Esophagus (tissue), 2 donors: ENCODE measurements around the gene DNAJB6. TPM values are rescaled to one million over a fixed set of nuclear protein-coding genes. Genes with fewer than 3 reads are reported as not detected.

ENCODE experiments used
- H3K27ac ChIP-seq, 2 donors: one replicate each; pipeline ENCODE4 v1.5.1; 2013; ENCODE audit warnings: low read depth in 2 of 2, mild to moderate bottlenecking in 2 of 2, inconsistent platforms in 1 of 2, low read length in 1 of 2, moderate library complexity in 1 of 2
- H3K27me3 ChIP-seq, 2 donors: one replicate each; pipeline ENCODE4 v1.6.1; 2013; ENCODE audit warnings: low read length in 2 of 2, control low read depth in 1 of 2, mild to moderate bottlenecking in 1 of 2; ENCODE audit not compliant: insufficient read depth in 2 of 2, control insufficient read depth in 1 of 2
- H3K36me3 ChIP-seq, 2 donors: one replicate each; pipeline ENCODE4 v1.6.1; 2013; ENCODE audit warnings: low read length in 1 of 2; ENCODE audit not compliant: control insufficient read depth in 2 of 2, insufficient read depth in 2 of 2
- H3K4me1 ChIP-seq, 2 donors: one replicate each; pipeline ENCODE4 v1.6.1; 2013; ENCODE audit warnings: low read length in 1 of 2; ENCODE audit not compliant: control insufficient read depth in 2 of 2, insufficient read depth in 2 of 2
- H3K4me3 ChIP-seq, 2 donors: one replicate each; pipeline ENCODE4 v1.5.1; 2013; ENCODE audit warnings: low read length in 2 of 2, mild to moderate bottlenecking in 2 of 2, low read depth in 1 of 2, moderate library complexity in 1 of 2
- H3K9me3 ChIP-seq, 2 donors: one replicate each; pipeline ENCODE4 v1.6.1; 2013; ENCODE audit warnings: mild to moderate bottlenecking in 2 of 2, low read depth in 1 of 2, low read length in 1 of 2, moderate library complexity in 1 of 2; ENCODE audit not compliant: control insufficient read depth in 2 of 2, insufficient read depth in 1 of 2
- WGBS, 2 donors: extraction: QIAGEN DNeasy Blood & Tissue Kit; methylation state at CpG; one replicate each; pipeline ENCODE4 v1.1.7; 2013; 5-methylcytosine and 5-hydroxymethylcytosine counted together
- polyA plus RNA-seq, 2 donors: library from polyadenylated mRNA; stranded (reverse); fragments of 200-250 nt; gene quantifications; one replicate each; pipeline ENCODE4 v1.2.3, GENCODE V29; 2013
- donor health status: healthy with polysubstance abuse.
- donor health status: Bipolar disorder and iron deficiency.

The DNAJB6 gene
- polyA plus RNA-seq, 2 donors, result 96.0 to 118 TPM

DNA sequence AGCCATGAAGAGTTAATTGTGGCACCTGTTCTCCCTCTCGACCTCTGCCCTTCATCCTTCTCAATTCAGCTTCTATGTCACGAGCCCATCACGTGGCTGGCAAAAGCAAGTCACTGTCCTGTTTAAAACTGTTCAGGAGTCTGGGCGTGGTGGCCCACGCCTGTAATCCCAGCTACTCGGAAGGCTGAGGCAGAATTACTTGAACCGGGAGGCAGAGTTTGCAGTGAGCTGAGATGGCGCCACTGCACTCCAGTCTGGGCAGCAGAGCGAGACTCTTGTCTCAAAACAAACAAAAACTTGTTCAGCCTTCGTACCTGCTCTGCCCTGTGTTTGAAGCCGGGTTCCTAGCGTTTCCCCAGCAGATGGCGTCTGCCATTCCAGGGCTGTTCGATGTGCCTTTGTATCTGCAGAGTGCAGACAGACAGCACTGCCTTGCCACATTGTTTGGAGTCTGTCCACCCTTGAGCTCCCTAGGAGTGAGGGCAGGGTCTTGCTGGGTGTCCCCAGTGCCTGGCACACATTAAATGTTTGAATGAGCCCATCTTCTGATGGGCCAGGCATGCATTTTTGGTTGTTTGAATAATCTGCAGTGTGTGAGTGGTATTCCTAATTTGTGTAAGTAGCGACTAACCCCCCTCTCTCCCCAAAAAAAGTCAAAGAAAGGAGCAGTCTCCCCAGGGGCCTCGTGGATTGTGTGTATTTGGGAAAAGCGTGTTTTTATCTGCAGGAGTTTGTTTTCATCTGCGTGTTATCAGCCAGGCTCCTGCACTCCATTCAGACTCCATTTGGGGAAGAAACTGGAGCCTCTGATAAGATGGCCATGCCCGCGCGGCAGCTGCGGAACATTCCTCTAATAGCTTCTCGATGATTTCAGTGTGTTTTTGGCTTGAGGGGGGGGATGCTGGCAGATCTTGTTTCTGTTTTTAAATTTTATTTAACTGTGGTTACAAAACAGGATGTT lies 61.2 kb downstream of the DNAJB6 start:
- Histone ChIP-seq H3K9me3 (no peaks in the 10 kb centered on the region), H3K4me1 (peaks cover 0 to 6% of the 10 kb centered on the region in 2 donors), H3K27ac (peak overlapping the region in 1 of 2 donors; percentile 51), H3K27me3 (no peaks in the 10 kb centered on the region), H3K4me3 (no peak overlapping the region), H3K36me3 (peaks cover 0 to 39% of the 10 kb centered on the region in 2 donors)
- 56 to 57% methylated on average over 23 of the region's 23 CpGs for WGBS, 2 donors

DNA sequence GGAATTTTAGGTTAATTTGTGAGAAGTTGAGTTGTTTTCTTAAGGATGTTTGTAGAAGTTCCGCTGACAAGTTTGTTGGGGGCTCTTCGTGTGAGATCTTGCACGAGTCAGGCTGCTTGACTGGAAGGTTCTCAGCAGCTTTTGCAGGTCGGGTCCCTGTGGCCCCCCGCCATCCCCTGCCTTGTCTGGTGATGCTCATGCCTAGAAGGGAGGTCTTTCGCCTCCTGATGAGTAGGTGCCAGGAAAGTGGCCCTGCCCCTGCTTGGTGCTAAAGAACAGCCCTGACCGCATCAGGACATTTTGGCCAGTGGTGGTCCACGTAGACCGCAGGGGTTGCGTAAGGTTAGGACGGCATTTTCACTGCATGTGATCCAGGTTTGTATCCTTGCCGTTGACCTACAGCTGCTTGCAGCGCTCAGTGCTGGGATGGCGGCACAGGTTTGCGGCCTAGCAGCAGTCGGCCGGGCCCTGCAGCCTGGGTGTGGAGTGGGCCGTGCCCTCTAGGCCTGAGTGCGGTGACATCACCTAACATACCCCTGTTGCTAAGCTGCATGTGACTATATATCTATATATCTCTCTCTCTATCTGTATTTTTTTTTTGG lies 62.4 kb downstream of the DNAJB6 start:
- WGBS, 2 donors, result 94 to 95% methylated on average over 19 of the region's 19 CpGs
- no peak overlapping the region for H3K27ac ChIP-seq
- peaks cover 0 to 39% of the 10 kb centered on the region in 2 donors for H3K36me3 ChIP-seq
- peaks cover 0 to 6% of the 10 kb centered on the region in 2 donors for H3K4me1 ChIP-seq
- H3K4me3 ChIP-seq, result no peak overlapping the region
- H3K27me3 ChIP-seq, result no peaks in the 10 kb centered on the region
- no peaks in the 10 kb centered on the region for H3K9me3 ChIP-seq

DNA sequence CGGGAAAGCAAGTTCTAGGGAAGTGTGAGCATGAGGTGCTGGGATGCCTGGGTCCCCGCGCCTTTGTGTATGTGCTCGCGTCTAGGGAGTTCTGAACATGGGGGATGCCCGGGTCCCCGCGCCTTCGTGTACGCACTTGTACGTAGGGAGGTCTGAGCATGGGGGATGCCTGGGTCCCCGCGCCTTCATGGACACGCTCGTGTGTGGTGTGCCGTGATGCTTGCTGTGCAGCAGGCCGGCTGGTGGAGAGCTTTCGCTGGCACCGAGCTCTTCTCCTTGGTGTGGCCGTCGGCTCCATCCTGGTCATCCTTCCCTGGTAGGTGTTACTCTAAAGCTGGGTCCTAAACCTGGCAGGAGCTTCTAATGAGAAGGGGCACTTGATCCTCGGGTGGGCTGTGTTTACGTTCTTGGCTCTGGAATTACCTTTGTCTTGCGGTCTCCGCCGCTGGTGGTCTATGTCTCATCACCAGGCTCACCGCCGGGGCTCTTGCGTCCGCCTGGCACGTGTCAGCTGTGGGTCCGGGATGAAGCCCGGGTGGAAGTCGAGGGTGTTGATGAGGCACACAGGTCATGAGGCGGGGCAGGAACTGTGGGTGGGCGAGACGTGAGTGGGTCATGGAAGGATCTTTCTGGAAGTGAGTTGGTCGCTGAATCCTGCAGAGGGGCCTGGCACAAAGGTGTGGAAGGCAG lies 63.5 kb downstream of the DNAJB6 start:
- Histone ChIP-seq H3K27me3 (no peaks in the 10 kb centered on the region), H3K4me3 (no peak overlapping the region), H3K36me3 (peaks cover 0 to 42% of the 10 kb centered on the region in 2 donors), H3K9me3 (no peaks in the 10 kb centered on the region), H3K27ac (no peak overlapping the region), H3K4me1 (peaks cover 0 to 6% of the 10 kb centered on the region in 2 donors)
- 91 to 94% methylated on average over 38 of the region's 38 CpGs for WGBS, 2 donors

DNA sequence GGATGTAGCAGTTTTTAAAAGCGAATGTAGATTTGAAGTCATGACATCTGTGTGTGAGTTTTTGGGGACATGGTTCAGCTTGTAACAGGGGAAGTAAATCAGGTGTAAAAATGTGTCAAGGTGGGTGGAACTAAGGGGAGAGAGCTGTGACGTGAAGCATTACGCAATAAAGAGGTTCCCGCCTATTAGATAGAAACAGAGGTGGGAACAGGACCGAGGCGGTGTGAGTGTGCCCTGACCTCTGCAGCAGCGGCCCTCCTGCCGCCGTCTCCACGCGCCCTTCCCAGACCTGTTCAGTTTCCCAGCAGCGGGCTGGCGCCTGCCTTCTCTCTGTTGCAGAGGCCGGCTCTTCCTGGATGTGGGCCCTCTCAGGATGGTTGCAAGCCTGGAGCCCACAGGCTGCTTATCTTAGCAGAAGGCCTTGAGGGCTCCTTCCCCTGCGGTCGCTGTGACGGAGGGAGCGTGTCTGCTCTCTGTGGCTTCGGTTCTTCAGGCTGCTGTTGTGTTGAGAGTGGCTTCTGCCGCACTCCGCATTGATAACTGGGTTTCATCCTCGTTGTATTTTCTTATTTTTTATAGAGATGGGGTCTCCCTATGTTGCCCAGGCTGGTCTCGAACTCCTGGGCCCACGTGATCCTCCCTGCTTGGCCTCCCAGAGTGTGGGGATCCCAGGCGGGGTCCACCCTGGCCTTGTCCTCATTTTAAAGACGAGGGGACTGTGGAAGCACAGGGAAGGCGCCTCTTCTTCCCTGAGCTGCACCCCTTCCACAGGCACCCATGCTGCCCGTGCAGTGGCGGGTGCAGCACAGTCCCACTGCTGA lies 65.0 kb downstream of the DNAJB6 start:
- Histone ChIP-seq H3K4me3 (no peak overlapping the region), H3K9me3 (no peaks in the 10 kb centered on the region), H3K4me1 (peaks cover 0 to 6% of the 10 kb centered on the region in 2 donors), H3K27me3 (no peaks in the 10 kb centered on the region), H3K36me3 (peaks cover 0 to 50% of the 10 kb centered on the region in 2 donors), H3K27ac (no peak overlapping the region)
- WGBS, 2 donors, result 92% methylated on average over 29 of the region's 29 CpGs

DNA sequence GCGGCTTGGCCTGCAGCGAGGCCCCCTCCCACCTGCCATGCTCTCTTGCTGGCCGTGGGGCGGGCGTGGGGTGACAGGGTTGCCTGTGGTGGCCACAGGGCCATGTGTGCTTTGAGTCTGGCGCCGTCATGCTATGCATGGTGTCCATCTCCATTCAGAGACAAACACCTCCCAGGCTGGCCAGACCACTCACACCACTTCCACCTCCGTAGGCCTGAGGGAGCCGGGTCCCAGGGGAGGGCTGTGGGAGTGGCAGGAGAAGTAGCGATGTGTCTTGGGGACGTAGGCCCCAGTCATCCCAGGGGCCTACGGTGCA lies 65.5 kb downstream of the DNAJB6 start:
- Histone ChIP-seq H3K36me3 (peaks cover 0 to 45% of the 10 kb centered on the region in 2 donors), H3K9me3 (no peaks in the 10 kb centered on the region)
- WGBS, 2 donors, result 85 to 94% methylated on average over 12 of the region's 12 CpGs

DNA sequence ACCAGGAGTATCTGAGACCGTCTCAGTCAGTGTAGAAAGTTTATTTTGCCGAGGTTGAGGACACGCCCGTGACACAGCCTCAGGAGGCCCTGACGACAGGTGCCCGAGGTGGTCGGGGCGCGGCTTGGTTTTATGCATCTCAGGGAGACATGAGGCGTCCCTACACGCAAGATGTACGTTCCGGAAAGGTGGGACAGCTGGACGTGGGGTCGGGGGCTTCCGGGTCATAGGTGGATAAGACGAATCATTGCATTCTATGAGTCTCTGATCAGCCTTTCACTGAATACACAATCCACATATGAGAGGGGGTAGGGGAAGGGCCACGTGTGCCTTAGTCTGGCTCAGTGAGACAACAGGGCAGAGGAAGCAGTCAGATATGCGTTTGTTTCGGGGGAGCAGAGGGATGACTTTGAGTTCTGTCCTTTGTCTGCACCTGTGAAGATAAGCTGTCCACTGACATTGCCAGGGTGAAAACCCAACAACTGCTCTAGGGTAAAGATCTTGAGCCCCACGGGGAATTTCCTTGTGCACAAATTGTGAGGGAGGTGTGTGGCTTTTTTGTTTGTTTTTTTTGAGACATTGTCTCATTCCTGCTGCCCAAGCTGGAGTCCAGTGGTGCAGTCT lies 66.2 kb downstream of the DNAJB6 start:
- peaks cover 0 to 47% of the 10 kb centered on the region in 2 donors for H3K36me3 ChIP-seq
- peaks cover 0 to under 1% of the 10 kb centered on the region in 2 donors for H3K4me1 ChIP-seq
- H3K9me3 ChIP-seq, result no peaks in the 10 kb centered on the region
- H3K27ac ChIP-seq, result no peak overlapping the region
- 82 to 83% methylated on average over 21 of the region's 21 CpGs for WGBS, 2 donors
- H3K27me3 ChIP-seq, result no peaks in the 10 kb centered on the region
- H3K4me3 ChIP-seq, result no peak overlapping the region

More for the DNA sequence above, 65.5 kb downstream of the DNAJB6 start:
- Histone ChIP-seq H3K4me3 (no peak overlapping the region), H3K27me3 (no peaks in the 10 kb centered on the region), H3K27ac (no peak overlapping the region), H3K4me1 (peaks cover 0 to 3% of the 10 kb centered on the region in 2 donors)

DNA sequence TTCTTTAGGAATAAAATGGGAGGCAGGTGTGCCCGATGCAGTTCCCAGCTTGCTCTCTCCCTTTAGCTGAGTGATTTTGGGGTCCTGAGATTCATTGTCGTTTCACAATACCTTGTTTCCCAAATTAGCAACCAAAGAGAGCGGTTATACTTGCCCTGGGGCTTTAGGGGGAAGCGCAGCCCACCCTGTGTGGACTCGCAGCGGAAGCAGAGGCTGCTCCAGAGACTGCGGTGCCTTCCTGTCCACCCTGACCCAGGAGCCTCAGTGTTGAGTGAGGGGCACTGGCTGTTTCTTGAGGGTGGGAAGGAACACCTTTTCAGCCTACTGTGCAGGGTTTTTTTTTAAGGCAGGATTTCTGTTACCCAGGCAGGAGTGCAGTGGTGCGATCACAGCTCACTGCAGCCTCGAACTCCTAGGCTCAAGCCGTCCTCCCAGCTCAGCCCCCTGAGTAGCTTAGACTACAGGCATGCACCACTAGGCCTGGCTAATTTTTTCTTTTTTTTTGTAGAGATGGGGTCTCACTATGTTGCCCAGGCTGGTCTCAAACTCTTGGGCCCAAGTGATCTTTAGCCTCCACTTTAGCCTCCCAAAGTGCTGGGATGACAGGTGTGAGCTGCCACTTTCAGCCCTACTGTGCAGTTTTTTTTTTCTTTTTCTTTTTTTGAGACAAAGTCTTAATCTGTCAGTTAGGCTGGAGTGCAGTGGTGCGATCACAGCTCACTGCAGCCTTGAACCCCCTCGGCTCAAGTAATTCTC lies 67.0 kb downstream of the DNAJB6 start:
- Histone ChIP-seq H3K4me1 (no peaks in the 10 kb centered on the region), H3K27me3 (no peaks in the 10 kb centered on the region), H3K27ac (no peak overlapping the region), H3K4me3 (no peak overlapping the region), H3K9me3 (no peaks in the 10 kb centered on the region), H3K36me3 (peaks cover 0 to 51% of the 10 kb centered on the region in 2 donors)
- 89 to 90% methylated on average over 12 of the region's 12 CpGs for WGBS, 2 donors

DNA sequence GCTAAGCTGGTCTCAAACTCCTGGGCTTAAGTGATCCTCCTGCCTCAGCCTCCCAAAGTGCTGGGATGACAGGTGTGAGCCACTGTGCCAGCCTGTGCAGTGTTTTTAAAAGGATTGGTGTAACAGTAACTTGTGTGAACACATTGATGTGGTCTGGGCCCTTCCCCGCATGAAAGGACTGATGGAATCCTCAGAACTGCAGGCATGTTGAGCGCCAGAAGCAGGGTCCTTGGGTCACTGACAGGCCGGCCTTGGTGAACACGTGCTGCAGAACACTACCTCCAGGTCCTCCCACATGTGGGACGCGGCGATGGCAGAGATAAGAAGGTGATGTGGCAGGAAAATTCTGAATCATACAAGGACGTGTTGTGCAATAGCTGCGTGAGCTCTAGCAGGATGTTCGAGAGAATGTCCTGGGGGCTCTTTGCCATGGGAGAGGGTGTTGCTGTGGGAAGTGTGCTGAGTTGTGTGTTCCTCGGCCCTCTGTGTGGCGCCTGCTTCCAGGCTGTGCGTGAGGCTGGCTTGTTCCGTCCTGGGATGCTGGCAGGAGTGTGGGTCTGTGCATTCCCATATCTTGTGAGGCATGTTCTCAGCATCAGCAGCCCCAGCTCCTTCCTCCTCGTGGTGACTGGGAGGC lies 68.2 kb downstream of the DNAJB6 start:
- H3K27me3 ChIP-seq, result no peaks in the 10 kb centered on the region
- WGBS, 2 donors, result 55 to 73% methylated on average over 15 of the region's 15 CpGs
- H3K4me1 ChIP-seq, result no peaks in the 10 kb centered on the region
- H3K9me3 ChIP-seq, result no peaks in the 10 kb centered on the region
- peaks cover 1 to 50% of the 10 kb centered on the region in 2 donors for H3K36me3 ChIP-seq
- H3K27ac ChIP-seq, result no peak overlapping the region
- H3K4me3 ChIP-seq, result no peak overlapping the region
